Stimulated activated memory B cell treated with anti-CD40 and anti-IgM and Interleukin-4, amounts not matched to agents 10 μg/mL and 1 μg/mL and 100 μg/mL, for 72 hours (primary cell): ENCODE data around the gene VENTX.

Experiments used
- ATAC-seq: fragments of 150-1000 bp; cut with Tn5 transposase; 2 replicates; pipeline ENCODE4 v1.10.0; 2021
- H3K27ac Mint-ChIP-seq: one replicate; pipeline ENCODE4 v1.8.0; 2022; ENCODE audit warnings: mild to moderate bottlenecking, mixed read lengths
- H3K27me3 Mint-ChIP-seq: one replicate; pipeline ENCODE4 v1.8.0; 2022; ENCODE audit warnings: mixed read lengths
- H3K36me3 Mint-ChIP-seq: one replicate; pipeline ENCODE4 v1.8.0; 2022; ENCODE audit warnings: mixed read lengths
- H3K4me1 Mint-ChIP-seq: one replicate; pipeline ENCODE4 v1.8.0; 2022; ENCODE audit warnings: mixed read lengths
- H3K4me3 Mint-ChIP-seq: one replicate; pipeline ENCODE4 v1.8.0; 2022; ENCODE audit warnings: mild to moderate bottlenecking, moderate library complexity, mixed read lengths
- H3K9me3 Mint-ChIP-seq: one replicate; pipeline ENCODE4 v1.8.0; 2022; ENCODE audit warnings: mixed read lengths

Gene VENTX

GRCh38 chr10:133199488-133199885 lies 38.2 kb upstream of the VENTX start:
- Mint-ChIP-seq H3K4me3 (no peak overlapping the region), H3K27ac (no peak overlapping the region), H3K27me3 (peaks cover 28% of the 10 kb centered on the region)

GRCh38 chr10:133199992-133200611 lies 37.6 kb upstream of the VENTX start:
- no peak for ATAC-seq
- H3K4me3 Mint-ChIP-seq, result no peak overlapping the region
- no peaks in the 10 kb centered on the region for H3K4me1 Mint-ChIP-seq
- no peak overlapping the region for H3K27ac Mint-ChIP-seq
- peaks cover 24% of the 10 kb centered on the region for H3K27me3 Mint-ChIP-seq
- H3K36me3 Mint-ChIP-seq, result no peaks in the 10 kb centered on the region
- H3K9me3 Mint-ChIP-seq, result no peaks in the 10 kb centered on the region

More at GRCh38 chr10:133199488-133199885, 38.2 kb upstream of the VENTX start:
- H3K36me3 Mint-ChIP-seq, result no peaks in the 10 kb centered on the region
- no peaks in the 10 kb centered on the region for H3K4me1 Mint-ChIP-seq
- no peak for ATAC-seq
- H3K9me3 Mint-ChIP-seq, result no peaks in the 10 kb centered on the region

- H3K27me3 Mint-ChIP-seq, result peaks cover 20% of the 10 kb centered on the region
- H3K9me3 Mint-ChIP-seq, result no peaks in the 10 kb centered on the region
- H3K4me3 Mint-ChIP-seq, result no peak overlapping the region
- H3K36me3 Mint-ChIP-seq, result no peaks in the 10 kb centered on the region
- ATAC-seq, result no peak
- no peaks in the 10 kb centered on the region for H3K4me1 Mint-ChIP-seq
- no peak overlapping the region for H3K27ac Mint-ChIP-seq
Measured at GRCh38 chr10:133200621-133201031, 37.0 kb upstream of the VENTX start.

- Mint-ChIP-seq H3K27ac (no peak overlapping the region), H3K36me3 (no peaks in the 10 kb centered on the region), H3K4me1 (no peaks in the 10 kb centered on the region), H3K4me3 (no peak overlapping the region), H3K9me3 (no peaks in the 10 kb centered on the region), H3K27me3 (peaks cover 14% of the 10 kb centered on the region)
- ATAC-seq, result no peak
Measured at GRCh38 chr10:133201151-133201947, 36.3 kb upstream of the VENTX start.

- Mint-ChIP-seq H3K4me1 (no peaks in the 10 kb centered on the region), H3K27me3 (peaks cover 9% of the 10 kb centered on the region), H3K9me3 (no peaks in the 10 kb centered on the region), H3K36me3 (no peaks in the 10 kb centered on the region), H3K4me3 (no peak overlapping the region), H3K27ac (no peak overlapping the region)
- ATAC-seq, result no peak
Measured at GRCh38 chr10:133201948-133202725, 35.5 kb upstream of the VENTX start.

GRCh38 chr10:133202778-133203651 lies 34.6 kb upstream of the VENTX start:
- H3K4me1 Mint-ChIP-seq, result no peaks in the 10 kb centered on the region

GRCh38 chr10:133203652-133204195 lies 33.9 kb upstream of the VENTX start:
- no peak for ATAC-seq
- Mint-ChIP-seq H3K4me3 (no peak overlapping the region), H3K36me3 (no peaks in the 10 kb centered on the region), H3K27me3 (peaks cover 9% of the 10 kb centered on the region), H3K27ac (no peak overlapping the region), H3K4me1 (no peaks in the 10 kb centered on the region), H3K9me3 (no peaks in the 10 kb centered on the region)

More at GRCh38 chr10:133202778-133203651, 34.6 kb upstream of the VENTX start:
- Mint-ChIP-seq H3K4me3 (no peak overlapping the region), H3K36me3 (no peaks in the 10 kb centered on the region), H3K27me3 (peaks cover 9% of the 10 kb centered on the region), H3K27ac (no peak overlapping the region), H3K9me3 (no peaks in the 10 kb centered on the region)
- ATAC-seq, result no peak

- Mint-ChIP-seq H3K36me3 (no peaks in the 10 kb centered on the region), H3K4me3 (no peak overlapping the region), H3K9me3 (no peaks in the 10 kb centered on the region), H3K4me1 (no peaks in the 10 kb centered on the region), H3K27me3 (peaks cover 9% of the 10 kb centered on the region), H3K27ac (no peak overlapping the region)
- no peak for ATAC-seq
Measured at GRCh38 chr10:133204226-133205015, 33.2 kb upstream of the VENTX start.

GRCh38 chr10:133205146-133205545 lies 32.5 kb upstream of the VENTX start:
- H3K9me3 Mint-ChIP-seq, result no peaks in the 10 kb centered on the region
- no peak overlapping the region for H3K27ac Mint-ChIP-seq
- no peak for ATAC-seq
- H3K4me3 Mint-ChIP-seq, result no peak overlapping the region
- peaks cover 9% of the 10 kb centered on the region for H3K27me3 Mint-ChIP-seq
- no peaks in the 10 kb centered on the region for H3K36me3 Mint-ChIP-seq
- no peaks in the 10 kb centered on the region for H3K4me1 Mint-ChIP-seq

GRCh38 chr10:133206356-133207040 lies 31.2 kb upstream of the VENTX start:
- no peak for ATAC-seq
- H3K27me3 Mint-ChIP-seq, result peaks cover 11% of the 10 kb centered on the region
- H3K4me3 Mint-ChIP-seq, result no peak overlapping the region
- H3K9me3 Mint-ChIP-seq, result no peaks in the 10 kb centered on the region
- no peaks in the 10 kb centered on the region for H3K36me3 Mint-ChIP-seq
- no peak overlapping the region for H3K27ac Mint-ChIP-seq
- no peaks in the 10 kb centered on the region for H3K4me1 Mint-ChIP-seq

- no peak for ATAC-seq
- H3K27me3 Mint-ChIP-seq, result peaks cover 17% of the 10 kb centered on the region
- H3K4me3 Mint-ChIP-seq, result no peak overlapping the region
- H3K36me3 Mint-ChIP-seq, result no peaks in the 10 kb centered on the region
- H3K4me1 Mint-ChIP-seq, result no peaks in the 10 kb centered on the region
- no peak overlapping the region for H3K27ac Mint-ChIP-seq
- no peaks in the 10 kb centered on the region for H3K9me3 Mint-ChIP-seq
Measured at GRCh38 chr10:133207041-133207600, 30.5 kb upstream of the VENTX start.

- Mint-ChIP-seq H3K27ac (no peak overlapping the region), H3K27me3 (peaks cover 21% of the 10 kb centered on the region), H3K4me3 (no peak overlapping the region), H3K4me1 (no peaks in the 10 kb centered on the region), H3K36me3 (no peaks in the 10 kb centered on the region), H3K9me3 (no peaks in the 10 kb centered on the region)
- no peak for ATAC-seq
Measured at GRCh38 chr10:133207627-133208026, 30.0 kb upstream of the VENTX start.

GRCh38 chr10:133208466-133208865 lies 29.2 kb upstream of the VENTX start:
- H3K36me3 Mint-ChIP-seq, result no peaks in the 10 kb centered on the region
- H3K9me3 Mint-ChIP-seq, result no peaks in the 10 kb centered on the region
- no peak overlapping the region for H3K27ac Mint-ChIP-seq
- no peaks in the 10 kb centered on the region for H3K4me1 Mint-ChIP-seq
- ATAC-seq, result no peak
- H3K4me3 Mint-ChIP-seq, result no peak overlapping the region
- peaks cover 29% of the 10 kb centered on the region for H3K27me3 Mint-ChIP-seq
